IPS DF 4.7 (cell line): ENCODE measurements around the gene ZNF423.
"Not testable (repeated sequence)": the region's sequence is repeated elsewhere in the genome, so short reads cannot be mapped to it uniquely, and the experiment has no call there.

Source experiments
- DNase-seq: peaks from one replicate; pipeline ENCODE4 v3.0.0-alpha.2; 2013; ENCODE audit warnings: low spot score; ENCODE audit errors: extremely low read depth

ZNF423 gene

GRCh38 chr16:49698453-49698815 is 157.5 kb downstream of the ZNF423 start:
- no peak for DNase-seq

- DNase-seq: no peak
Measured at GRCh38 chr16:49697631-49698452, 158.1 kb downstream of the ZNF423 start.

GRCh38 chr16:49696414-49697101 is 159.4 kb downstream of the ZNF423 start:
- no peak for DNase-seq

GRCh38 chr16:49695782-49696413 is 160.0 kb downstream of the ZNF423 start:
- DNase-seq: no peak

GRCh38 chr16:49693445-49693844 is 162.5 kb downstream of the ZNF423 start:
- DNase-seq: no peak

- no peak for DNase-seq
Measured at GRCh38 chr16:49690778-49691177, 165.1 kb downstream of the ZNF423 start.

- no peak for DNase-seq
Measured at GRCh38 chr16:49688036-49688697, 167.7 kb downstream of the ZNF423 start.

GRCh38 chr16:49687476-49688002 is 168.4 kb downstream of the ZNF423 start:
- DNase-seq: no peak

GRCh38 chr16:49684696-49685095 is 171.2 kb downstream of the ZNF423 start:
- no peak for DNase-seq

- no peak for DNase-seq
Measured at GRCh38 chr16:49682577-49683165, 173.2 kb downstream of the ZNF423 start.

- no peak for DNase-seq
Measured at GRCh38 chr16:49681217-49681883, 174.6 kb downstream of the ZNF423 start.

- DNase-seq: no peak
Measured at GRCh38 chr16:49679095-49679494, 176.8 kb downstream of the ZNF423 start.

GRCh38 chr16:49677661-49678060 is 178.3 kb downstream of the ZNF423 start:
- not testable (repeated sequence) for DNase-seq

GRCh38 chr16:49675413-49675812 is 180.5 kb downstream of the ZNF423 start:
- no peak for DNase-seq

- DNase-seq: no peak
Measured at GRCh38 chr16:49674990-49675389, 180.9 kb downstream of the ZNF423 start.

GRCh38 chr16:49674351-49674851 is 181.5 kb downstream of the ZNF423 start:
- no peak for DNase-seq

GRCh38 chr16:49673442-49673841 is 182.5 kb downstream of the ZNF423 start:
- no peak for DNase-seq

- no peak for DNase-seq
Measured at GRCh38 chr16:49672753-49673152, 183.2 kb downstream of the ZNF423 start.

GRCh38 chr16:49671333-49671732 is 184.6 kb downstream of the ZNF423 start:
- DNase-seq: no peak

GRCh38 chr16:49670627-49671026 is 185.3 kb downstream of the ZNF423 start:
- no peak for DNase-seq
